Tibial nerve (tissue), 4 donors: Measurements from ENCODE around the gene TBC1D22A.

Source experiments
- CTCF ChIP-seq, 5 experiments: fragments of 200-600 bp in 3 of 5; fragments of 450-650 bp in 2 of 5; sonication (generic) in 3 of 5; IDR thresholded peaks; one replicate each; pipeline ENCODE4 v1.5.1; 2016 to 2019; ENCODE audit warnings: antibody characterized with exemption in 5 of 5, mild to moderate bottlenecking in 3 of 5, moderate library complexity in 2 of 5
- EP300 ChIP-seq, 2 donors: sonication (generic); formaldehyde crosslinking; IDR thresholded peaks; one replicate each; pipeline ENCODE4 v1.6.1; 2017; ENCODE audit warnings: antibody characterized with exemption in 2 of 2, mild to moderate bottlenecking in 1 of 2
- POLR2A ChIP-seq, 2 donors: fragments of 450-650 bp; IDR thresholded peaks; one replicate each; pipeline ENCODE4 v1.6.1; 2017; ENCODE audit warnings: antibody characterized with exemption in 2 of 2, mild to moderate bottlenecking in 2 of 2, moderate library complexity in 2 of 2

DNA sequence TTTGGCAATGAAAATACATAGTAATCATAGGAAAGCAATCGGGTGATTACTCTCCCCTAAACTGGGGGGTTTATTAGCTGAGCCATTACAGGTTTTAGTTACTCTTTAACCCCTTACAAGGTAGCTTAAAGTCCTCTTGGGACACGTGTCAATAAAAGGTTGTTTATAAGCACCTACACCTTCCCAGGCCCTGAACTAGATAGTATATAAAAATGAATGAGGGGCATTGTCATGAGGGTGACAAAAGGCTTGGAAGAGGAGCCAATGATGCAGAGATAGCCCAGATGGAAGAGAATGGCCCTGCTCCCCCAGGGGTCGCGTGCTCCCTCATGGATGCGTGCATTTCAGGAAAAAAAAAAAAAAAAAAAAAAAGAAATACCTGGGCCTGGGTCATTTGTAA, 276.9 kb downstream of the TBC1D22A start:
- TF ChIP-seq CTCF (IDR thresholded peaks at IDR 0.05) (no peak), POLR2A (IDR thresholded peaks at IDR 0.05) (no peak), EP300 (IDR thresholded peaks at IDR 0.05) (no peak)
